NT2/D1 (cell line): Measurements from ENCODE around the gene RTF2.

Experiments used
- YY1 ChIP-seq: IDR thresholded peaks from 2 replicates; pipeline ENCODE4 v1.6.1; 2011; ENCODE audit not compliant: insufficient read length, insufficient read depth
- ZNF274 ChIP-seq: IDR thresholded peaks from 2 replicates; pipeline ENCODE4 v1.6.1; 2011; ENCODE audit warnings: mild to moderate bottlenecking, low read depth, low read length

DNA sequence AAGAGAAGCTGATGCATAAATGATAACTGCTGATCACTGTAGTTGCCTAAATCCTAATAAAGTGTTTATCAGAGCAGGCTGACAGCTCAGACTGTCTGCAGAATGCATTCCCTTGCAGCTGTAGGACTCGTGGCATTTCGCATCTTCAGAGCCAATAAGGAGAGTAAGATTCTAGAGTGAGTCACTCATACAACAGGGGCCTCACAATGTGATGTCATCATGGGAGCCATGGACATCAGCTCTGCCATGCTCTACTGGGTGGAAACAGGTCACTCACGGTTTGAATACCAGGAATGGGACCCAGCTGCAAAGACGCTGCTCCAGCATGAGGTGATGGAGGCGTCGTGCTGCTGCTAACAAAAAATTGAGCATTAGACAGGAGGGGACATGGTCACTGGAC lies 72.0 kb downstream of the RTF2 start:
- TF ChIP-seq ZNF274 = no peak
- TF ChIP-seq YY1 = no peak
